ENCODE measurements around the gene FBXW8. TPM values are rescaled to one million over a fixed set of nuclear protein-coding genes. Genes with fewer than 3 reads are reported as not detected.

The FBXW8 gene
- total and polyA plus RNA-seq, 4 donors = 1.9 to 7.1 (median 4.9) TPM

DNA sequence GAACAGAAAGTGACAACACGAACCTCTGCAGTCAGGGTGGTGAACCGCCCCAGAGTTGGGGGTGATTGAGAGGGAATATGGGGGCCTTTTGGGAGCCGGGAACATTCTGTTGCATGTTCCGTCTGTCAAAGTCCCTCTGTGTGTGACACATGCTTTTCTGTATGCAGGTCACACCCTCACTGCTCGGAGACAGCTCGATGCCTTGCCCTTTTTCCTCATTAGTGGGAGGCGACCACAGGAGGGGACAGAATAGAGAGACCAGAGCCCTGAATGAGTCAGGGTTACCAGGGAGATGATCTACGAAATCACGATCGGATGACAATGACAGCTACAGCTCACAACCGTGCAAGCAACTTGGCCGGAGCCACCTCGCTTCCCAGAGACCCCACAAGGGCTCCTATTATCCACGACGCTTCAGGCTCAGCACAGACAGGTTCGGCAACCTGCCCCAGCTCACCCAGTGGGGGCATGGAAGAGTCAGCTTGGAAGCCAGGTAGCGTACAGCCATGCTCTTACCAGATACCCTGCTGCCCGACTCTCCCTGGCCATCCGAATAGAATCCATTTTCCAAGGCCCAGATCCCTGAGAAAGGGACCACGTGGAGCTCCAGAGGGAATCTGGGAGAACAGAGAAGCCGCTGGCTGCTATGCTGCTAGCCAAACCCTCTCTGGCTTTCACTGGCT lies 149.6 kb downstream of the FBXW8 start (continued):
- TF ChIP-seq, protein P1, sequence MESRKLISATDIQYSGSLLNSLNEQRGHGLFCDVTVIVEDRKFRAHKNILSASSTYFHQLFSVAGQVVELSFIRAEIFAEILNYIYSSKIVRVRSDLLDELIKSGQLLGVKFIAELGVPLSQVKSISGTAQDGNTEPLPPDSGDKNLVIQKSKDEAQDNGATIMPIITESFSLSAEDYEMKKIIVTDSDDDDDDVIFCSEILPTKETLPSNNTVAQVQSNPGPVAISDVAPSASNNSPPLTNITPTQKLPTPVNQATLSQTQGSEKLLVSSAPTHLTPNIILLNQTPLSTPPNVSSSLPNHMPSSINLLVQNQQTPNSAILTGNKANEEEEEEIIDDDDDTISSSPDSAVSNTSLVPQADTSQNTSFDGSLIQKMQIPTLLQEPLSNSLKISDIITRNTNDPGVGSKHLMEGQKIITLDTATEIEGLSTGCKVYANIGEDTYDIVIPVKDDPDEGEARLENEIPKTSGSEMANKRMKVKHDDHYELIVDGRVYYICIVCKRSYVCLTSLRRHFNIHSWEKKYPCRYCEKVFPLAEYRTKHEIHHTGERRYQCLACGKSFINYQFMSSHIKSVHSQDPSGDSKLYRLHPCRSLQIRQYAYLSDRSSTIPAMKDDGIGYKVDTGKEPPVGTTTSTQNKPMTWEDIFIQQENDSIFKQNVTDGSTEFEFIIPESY (IDR thresholded peaks at IDR 0.05) = no peak

DNA sequence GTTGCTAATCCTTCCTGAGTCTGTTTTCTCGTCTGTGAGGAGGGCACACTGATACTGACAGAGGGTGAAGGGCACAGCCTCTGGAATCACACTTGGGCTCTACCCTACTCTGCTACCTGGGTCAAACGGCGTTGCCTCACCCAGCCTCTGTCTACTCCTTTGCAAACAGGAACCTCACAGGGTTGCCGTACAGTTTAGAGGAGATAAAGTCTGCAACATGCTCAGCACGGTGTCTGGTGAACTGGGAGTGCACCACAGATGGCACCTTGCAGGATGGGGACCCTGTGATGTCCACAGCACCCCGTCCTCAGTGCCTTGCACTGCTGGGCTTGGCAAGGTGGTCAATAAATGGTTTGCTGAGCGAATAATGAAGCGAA lies 150.2 kb downstream of the FBXW8 start:
- H3K27ac ChIP-seq (ENCODE audit: low read depth in 1 of 2, low read length in 2 of 2) = no peak overlapping the region
- no peaks in the 10 kb centered on the region for H3K36me3 ChIP-seq (ENCODE audit: control insufficient read depth in 4 of 4, insufficient read depth in 3 of 4, low read depth in 1 of 4, low read length in 3 of 4)
- TF ChIP-seq GABPA (IDR thresholded peaks at IDR 0.05 in 1 of 2, conservative IDR thresholded peaks at IDR 0.05 in 1 of 2) = no peak
- TF ChIP-seq FOXA1 (IDR thresholded peaks at IDR 0.05) = no peak
- no peak for TF ChIP-seq EGR1 (IDR thresholded peaks at IDR 0.05; ENCODE audit: low read depth in 2 of 2)
- TF ChIP-seq FOXA2 (IDR thresholded peaks at IDR 0.05) = no peak
- TF ChIP-seq, protein P1 (IDR thresholded peaks at IDR 0.05) = no peak
- TF ChIP-seq, protein P2, sequence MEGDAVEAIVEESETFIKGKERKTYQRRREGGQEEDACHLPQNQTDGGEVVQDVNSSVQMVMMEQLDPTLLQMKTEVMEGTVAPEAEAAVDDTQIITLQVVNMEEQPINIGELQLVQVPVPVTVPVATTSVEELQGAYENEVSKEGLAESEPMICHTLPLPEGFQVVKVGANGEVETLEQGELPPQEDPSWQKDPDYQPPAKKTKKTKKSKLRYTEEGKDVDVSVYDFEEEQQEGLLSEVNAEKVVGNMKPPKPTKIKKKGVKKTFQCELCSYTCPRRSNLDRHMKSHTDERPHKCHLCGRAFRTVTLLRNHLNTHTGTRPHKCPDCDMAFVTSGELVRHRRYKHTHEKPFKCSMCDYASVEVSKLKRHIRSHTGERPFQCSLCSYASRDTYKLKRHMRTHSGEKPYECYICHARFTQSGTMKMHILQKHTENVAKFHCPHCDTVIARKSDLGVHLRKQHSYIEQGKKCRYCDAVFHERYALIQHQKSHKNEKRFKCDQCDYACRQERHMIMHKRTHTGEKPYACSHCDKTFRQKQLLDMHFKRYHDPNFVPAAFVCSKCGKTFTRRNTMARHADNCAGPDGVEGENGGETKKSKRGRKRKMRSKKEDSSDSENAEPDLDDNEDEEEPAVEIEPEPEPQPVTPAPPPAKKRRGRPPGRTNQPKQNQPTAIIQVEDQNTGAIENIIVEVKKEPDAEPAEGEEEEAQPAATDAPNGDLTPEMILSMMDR (IDR thresholded peaks at IDR 0.05; ENCODE audit: low read depth, low read length, missing input control) = no peak
- TF ChIP-seq, protein P3, sequence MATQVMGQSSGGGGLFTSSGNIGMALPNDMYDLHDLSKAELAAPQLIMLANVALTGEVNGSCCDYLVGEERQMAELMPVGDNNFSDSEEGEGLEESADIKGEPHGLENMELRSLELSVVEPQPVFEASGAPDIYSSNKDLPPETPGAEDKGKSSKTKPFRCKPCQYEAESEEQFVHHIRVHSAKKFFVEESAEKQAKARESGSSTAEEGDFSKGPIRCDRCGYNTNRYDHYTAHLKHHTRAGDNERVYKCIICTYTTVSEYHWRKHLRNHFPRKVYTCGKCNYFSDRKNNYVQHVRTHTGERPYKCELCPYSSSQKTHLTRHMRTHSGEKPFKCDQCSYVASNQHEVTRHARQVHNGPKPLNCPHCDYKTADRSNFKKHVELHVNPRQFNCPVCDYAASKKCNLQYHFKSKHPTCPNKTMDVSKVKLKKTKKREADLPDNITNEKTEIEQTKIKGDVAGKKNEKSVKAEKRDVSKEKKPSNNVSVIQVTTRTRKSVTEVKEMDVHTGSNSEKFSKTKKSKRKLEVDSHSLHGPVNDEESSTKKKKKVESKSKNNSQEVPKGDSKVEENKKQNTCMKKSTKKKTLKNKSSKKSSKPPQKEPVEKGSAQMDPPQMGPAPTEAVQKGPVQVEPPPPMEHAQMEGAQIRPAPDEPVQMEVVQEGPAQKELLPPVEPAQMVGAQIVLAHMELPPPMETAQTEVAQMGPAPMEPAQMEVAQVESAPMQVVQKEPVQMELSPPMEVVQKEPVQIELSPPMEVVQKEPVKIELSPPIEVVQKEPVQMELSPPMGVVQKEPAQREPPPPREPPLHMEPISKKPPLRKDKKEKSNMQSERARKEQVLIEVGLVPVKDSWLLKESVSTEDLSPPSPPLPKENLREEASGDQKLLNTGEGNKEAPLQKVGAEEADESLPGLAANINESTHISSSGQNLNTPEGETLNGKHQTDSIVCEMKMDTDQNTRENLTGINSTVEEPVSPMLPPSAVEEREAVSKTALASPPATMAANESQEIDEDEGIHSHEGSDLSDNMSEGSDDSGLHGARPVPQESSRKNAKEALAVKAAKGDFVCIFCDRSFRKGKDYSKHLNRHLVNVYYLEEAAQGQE (IDR thresholded peaks at IDR 0.05) = no peak
- TF ChIP-seq JUND (IDR thresholded peaks at IDR 0.05) = no peak
- TF ChIP-seq, protein P4, sequence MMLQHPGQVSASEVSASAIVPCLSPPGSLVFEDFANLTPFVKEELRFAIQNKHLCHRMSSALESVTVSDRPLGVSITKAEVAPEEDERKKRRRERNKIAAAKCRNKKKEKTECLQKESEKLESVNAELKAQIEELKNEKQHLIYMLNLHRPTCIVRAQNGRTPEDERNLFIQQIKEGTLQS (IDR thresholded peaks at IDR 0.05) = no peak
- no peak for TF ChIP-seq RAD21 (IDR thresholded peaks at IDR 0.05)
- TF ChIP-seq RXRA (IDR thresholded peaks at IDR 0.05) = no peak
- TF ChIP-seq, protein P5, sequence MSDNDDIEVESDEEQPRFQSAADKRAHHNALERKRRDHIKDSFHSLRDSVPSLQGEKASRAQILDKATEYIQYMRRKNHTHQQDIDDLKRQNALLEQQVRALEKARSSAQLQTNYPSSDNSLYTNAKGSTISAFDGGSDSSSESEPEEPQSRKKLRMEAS (IDR thresholded peaks at IDR 0.05) = no peak
- WGBS = 59% methylated on average over 8 of the region's 8 CpGs
- no peak overlapping the region for H3K4me3 ChIP-seq (ENCODE audit: low read depth in 1 of 3, low read length in 3 of 3)
- H3K27me3 ChIP-seq (ENCODE audit: control insufficient read depth in 4 of 4, insufficient read depth in 4 of 4, low read length in 3 of 4) = peaks cover 0 to 2% (median 0%) of the 10 kb centered on the region in 4 donors
- no peaks in the 10 kb centered on the region for H3K4me1 ChIP-seq (ENCODE audit: control insufficient read depth in 4 of 4, insufficient read depth in 4 of 4, low read length in 3 of 4)
- no peak for DNase-seq (ENCODE audit: low spot score)
- no peak overlapping the region for H3K9ac ChIP-seq (ENCODE audit: low read depth in 1 of 2, low read length in 2 of 2)
- H3K9me3 ChIP-seq (ENCODE audit: control insufficient read depth in 4 of 4, low read length in 3 of 4) = peaks cover 0 to 5% (median 0%) of the 10 kb centered on the region in 4 donors

All from liver (tissue), 9 donors.